GM21381 (cell line): ENCODE data around the gene TMC5.
"Not testable (repeated sequence)": the region's sequence is repeated elsewhere in the genome, so short reads cannot be mapped to it uniquely, and the experiment has no call there.

Source experiments
- ATAC-seq: cut with Tn5 transposase; IDR thresholded peaks from one replicate; pipeline ENCODE4 v1.9.1; 2021; ENCODE audit warnings: mild to moderate bottlenecking, moderate library complexity; ENCODE audit not compliant: unreplicated experiment

TMC5 gene

DNA sequence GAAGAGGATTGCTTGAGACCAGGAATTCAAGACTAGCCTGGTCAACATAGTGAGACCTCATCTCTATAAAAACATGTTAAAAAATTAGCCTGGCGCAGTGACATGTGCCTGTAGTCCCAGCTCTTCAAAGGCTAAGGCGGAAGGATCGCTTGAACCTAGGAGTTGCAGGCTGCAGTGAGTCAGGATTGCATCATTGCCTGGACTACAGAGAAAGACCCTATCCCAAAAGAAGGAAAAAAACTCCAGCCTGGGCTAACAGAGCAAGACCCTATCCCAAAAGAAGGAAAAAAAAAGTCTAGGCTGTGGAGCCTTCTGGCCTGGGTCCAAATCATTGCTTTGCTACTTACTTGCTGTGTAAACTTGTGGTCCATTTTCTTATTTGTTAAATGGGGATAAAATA, 111.0 kb downstream of the TMC5 start:
- no peak for ATAC-seq

DNA sequence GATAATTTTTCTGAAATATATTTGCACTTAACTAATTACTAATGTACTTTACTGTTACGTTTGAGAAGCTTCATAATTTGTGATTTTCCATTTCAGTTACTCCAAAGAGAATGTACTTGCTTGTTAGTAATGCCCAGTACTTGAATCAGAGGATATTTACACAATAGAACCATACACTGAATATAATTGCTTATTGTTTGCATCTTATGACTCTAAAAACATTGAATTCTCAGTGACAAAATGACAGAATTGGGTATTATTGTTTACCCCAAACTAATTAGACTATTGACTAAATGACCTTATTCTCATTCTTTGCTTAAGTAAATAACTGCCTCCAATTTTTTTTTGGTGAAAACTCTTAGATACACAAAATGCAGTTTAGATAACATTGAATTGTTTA, 114.9 kb downstream of the TMC5 start:
- no peak for ATAC-seq

DNA sequence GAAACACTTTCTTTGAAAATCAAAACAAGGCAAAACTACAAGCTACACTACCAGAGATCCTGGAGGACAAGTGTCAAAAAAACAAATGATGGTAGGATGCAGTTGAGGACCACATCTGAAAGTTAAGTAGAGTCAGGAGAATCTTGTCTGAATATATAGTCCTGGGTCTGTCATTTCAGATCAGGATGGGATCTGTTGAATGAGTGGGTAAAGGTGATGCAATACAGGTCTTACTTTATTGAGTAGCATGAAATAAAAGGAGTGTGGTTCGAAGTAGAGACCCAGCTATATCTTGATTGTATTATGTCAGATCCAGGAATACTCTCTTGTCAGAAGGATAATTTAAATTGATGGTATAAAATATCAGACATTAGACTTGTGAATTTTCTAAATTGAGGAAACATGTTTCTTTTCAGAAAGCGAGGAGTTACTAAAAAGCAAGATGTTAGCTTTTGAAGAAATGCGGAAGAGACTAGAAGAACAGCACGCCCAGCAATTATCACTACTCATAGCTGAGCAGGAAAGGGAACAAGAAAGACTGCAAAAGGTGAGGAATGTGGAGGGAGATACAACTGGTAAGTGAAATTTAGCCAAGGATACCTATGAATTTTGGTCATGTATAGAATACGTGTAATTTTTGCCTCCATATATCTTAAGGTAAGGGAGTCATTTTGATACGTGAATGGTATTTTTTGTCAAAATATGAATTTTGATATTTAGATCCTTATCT, 122.7 kb downstream of the TMC5 start:
- ATAC-seq = no peak

DNA sequence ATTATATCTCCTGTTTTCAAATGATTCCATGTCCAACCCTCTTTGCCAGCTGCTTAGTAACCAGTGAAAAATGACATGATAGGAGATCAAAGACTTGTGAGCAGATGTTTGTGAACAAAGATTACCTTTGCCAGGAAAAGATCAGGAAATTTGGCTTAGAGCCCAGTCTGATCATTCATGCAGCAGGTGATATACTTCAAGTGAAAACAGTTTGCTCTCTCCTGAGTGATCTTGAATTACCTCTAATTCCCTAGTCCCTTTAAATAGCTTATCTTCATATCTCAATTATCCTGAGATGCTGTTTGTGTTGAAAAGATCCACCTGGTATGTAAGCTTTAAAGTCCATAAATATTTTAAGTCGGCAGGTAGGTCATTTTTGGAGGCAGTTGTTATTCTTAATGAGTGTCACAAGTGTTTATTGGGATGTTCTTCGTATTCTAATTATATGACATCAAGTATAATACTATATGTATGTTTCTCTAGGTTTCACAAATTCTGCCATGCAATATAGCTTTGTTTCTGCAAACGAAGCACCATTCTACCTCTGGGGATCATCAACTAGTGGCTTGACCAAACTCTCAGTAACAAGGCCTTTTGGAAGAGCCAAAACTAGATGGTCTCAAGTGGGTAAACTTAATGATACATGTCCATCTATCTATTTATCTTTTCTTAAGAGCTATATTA, 124.6 kb downstream of the TMC5 start:
- no peak for ATAC-seq

GRCh38 chr16:19543278-19543996, 125.8 kb downstream of the TMC5 start:
- ATAC-seq = not testable (repeated sequence)

- no peak for ATAC-seq
Observed at GRCh38 chr16:19548144-19548543, 130.5 kb downstream of the TMC5 start.
